ENCODE results near the gene GLUD1.
"Not testable (repeated sequence)": the region's sequence is repeated elsewhere in the genome, so short reads cannot be mapped to it uniquely, and the experiment has no call there.

DNA sequence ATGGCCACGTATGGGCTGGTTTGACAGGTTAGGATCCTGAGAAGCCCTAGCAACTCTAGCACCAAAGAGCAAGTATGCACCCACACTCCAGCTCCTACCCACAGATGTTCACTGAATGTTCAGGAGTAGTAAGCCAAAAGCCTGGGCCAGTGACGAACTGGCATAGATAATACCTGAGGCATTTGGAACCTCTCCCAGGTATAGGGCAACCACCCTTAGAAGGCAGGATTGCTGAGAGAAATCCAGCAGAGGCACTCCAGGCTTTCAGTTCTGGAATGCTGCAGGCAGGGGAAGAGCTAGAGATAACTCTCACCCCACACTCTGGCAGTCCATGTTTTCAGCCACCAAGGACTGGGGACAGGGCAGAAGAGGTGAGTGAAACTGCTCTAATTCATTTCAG lies 39.8 kb upstream of the GLUD1 start:
- not testable (repeated sequence) for TF ChIP-seq POLR2A, EP300 (IDR thresholded peaks at IDR 0.05)
- TF ChIP-seq, protein P1, sequence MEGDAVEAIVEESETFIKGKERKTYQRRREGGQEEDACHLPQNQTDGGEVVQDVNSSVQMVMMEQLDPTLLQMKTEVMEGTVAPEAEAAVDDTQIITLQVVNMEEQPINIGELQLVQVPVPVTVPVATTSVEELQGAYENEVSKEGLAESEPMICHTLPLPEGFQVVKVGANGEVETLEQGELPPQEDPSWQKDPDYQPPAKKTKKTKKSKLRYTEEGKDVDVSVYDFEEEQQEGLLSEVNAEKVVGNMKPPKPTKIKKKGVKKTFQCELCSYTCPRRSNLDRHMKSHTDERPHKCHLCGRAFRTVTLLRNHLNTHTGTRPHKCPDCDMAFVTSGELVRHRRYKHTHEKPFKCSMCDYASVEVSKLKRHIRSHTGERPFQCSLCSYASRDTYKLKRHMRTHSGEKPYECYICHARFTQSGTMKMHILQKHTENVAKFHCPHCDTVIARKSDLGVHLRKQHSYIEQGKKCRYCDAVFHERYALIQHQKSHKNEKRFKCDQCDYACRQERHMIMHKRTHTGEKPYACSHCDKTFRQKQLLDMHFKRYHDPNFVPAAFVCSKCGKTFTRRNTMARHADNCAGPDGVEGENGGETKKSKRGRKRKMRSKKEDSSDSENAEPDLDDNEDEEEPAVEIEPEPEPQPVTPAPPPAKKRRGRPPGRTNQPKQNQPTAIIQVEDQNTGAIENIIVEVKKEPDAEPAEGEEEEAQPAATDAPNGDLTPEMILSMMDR (IDR thresholded peaks at IDR 0.05): not testable (repeated sequence)
